ENCODE measurements around the gene NOVA1. TPM values are rescaled to one million over a fixed set of nuclear protein-coding genes. Genes with fewer than 3 reads are reported as not detected.

The NOVA1 gene
- total and polyA plus RNA-seq, 2 of the 4 experiments (the other 2 are of a cell fraction), result 0.90 to 3.0 TPM

DNA sequence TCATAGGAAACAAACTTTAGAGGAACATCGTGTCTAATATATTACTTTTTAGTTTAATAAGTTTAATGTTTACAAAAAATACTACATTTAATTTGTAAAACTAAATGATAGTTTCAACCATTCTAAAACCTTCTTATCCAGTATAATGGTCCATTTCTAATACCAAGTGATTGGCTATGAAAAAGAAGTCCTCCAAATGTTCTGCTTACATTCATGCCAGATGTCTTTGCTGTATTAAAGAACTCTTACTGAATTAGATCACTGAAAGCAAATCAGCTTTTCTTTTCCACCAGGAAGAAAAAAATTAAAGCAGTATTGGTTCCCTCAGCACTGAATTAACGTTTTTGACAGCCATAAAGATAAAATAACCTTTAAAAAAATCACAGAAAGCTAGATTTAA is 3.7 kb downstream of the NOVA1 start:
- H3K4me2 ChIP-seq (ENCODE audit: low read depth, low read length), result no peak overlapping the region
- no peak overlapping the region for H3K4ac ChIP-seq (ENCODE audit: low read depth, low read length)
- no peak overlapping the region for H3K23ac ChIP-seq (ENCODE audit: low read depth, low read length)
- DNase-seq, result no peak
- H3K18ac ChIP-seq (ENCODE audit: low read depth, low read length), result no peak overlapping the region
- H3K79me1 ChIP-seq (ENCODE audit: low read depth in 1 of 2, low read length in 2 of 2), result no peaks in the 10 kb centered on the region; a peak in 1 of 4 replicates
- H3K4me3 ChIP-seq (ENCODE audit: insufficient read depth, low read depth, low read length), result no peak overlapping the region
- H2AFZ ChIP-seq (replicated peaks; ENCODE audit: low read length, poor library complexity), result no peak overlapping the region
- ChIA-PET POLR2A (ENCODE audit: unreplicated experiment) (no interaction called here), CTCF (interaction anchor here (0.9 kb wide), 1 partner anchor 339 kb away, joined by 6 read pairs; no protein-coding TSS in a partner anchor)
- no peaks in the 10 kb centered on the region for H3K9me3 ChIP-seq (ENCODE audit: control insufficient read depth, insufficient read depth, low read length)
- H2BK120ac ChIP-seq (ENCODE audit: low read depth, low read length), result no peak overlapping the region
- peaks cover 7% of the 10 kb centered on the region for H3K27me3 ChIP-seq (ENCODE audit: control insufficient read depth, insufficient read depth, low read length)
- H2AK9ac ChIP-seq (replicated peaks; ENCODE audit: low read depth, low read length, poor library complexity), result no peak overlapping the region
- H4K20me1 ChIP-seq (ENCODE audit: insufficient read depth, low read length), result no peaks in the 10 kb centered on the region
- H2BK5ac ChIP-seq (ENCODE audit: low read depth, low read length, poor library complexity, severe bottlenecking), result no peak overlapping the region
- H4K5ac ChIP-seq (ENCODE audit: low read depth, low read length), result no peak overlapping the region
- TF ChIP-seq, protein P1, sequence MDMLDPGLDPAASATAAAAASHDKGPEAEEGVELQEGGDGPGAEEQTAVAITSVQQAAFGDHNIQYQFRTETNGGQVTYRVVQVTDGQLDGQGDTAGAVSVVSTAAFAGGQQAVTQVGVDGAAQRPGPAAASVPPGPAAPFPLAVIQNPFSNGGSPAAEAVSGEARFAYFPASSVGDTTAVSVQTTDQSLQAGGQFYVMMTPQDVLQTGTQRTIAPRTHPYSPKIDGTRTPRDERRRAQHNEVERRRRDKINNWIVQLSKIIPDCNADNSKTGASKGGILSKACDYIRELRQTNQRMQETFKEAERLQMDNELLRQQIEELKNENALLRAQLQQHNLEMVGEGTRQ (IDR thresholded peaks at IDR 0.05; ENCODE audit: low read depth, low read length), result no peak
- TF ChIP-seq FOS (IDR thresholded peaks at IDR 0.05; ENCODE audit: low read depth, low read length) (no peak), BHLHE40 (IDR thresholded peaks at IDR 0.05; ENCODE audit: low read depth, low read length) (no peak), RFX5 (IDR thresholded peaks at IDR 0.05; ENCODE audit: low read depth, low read length) (no peak), POLR2A (IDR thresholded peaks at IDR 0.05; ENCODE audit: low read depth, low read length) (no peak), NFE2L2 (IDR thresholded peaks at IDR 0.05; ENCODE audit: low read depth, low read length) (no peak), MAZ (IDR thresholded peaks at IDR 0.05; ENCODE audit: borderline replicate concordance, low read depth, low read length) (no peak), RCOR1 (IDR thresholded peaks at IDR 0.05; ENCODE audit: insufficient replicate concordance, low read length) (no peak), CEBPB (IDR thresholded peaks at IDR 0.05; ENCODE audit: low read depth, low read length) (no peak), SMC3 (IDR thresholded peaks at IDR 0.05; ENCODE audit: low read depth, low read length) (no peak), MAFK (IDR thresholded peaks at IDR 0.05; ENCODE audit: low read depth, low read length) (no peak), CHD1 (IDR thresholded peaks at IDR 0.05; ENCODE audit: low read depth, low read length) (no peak), MXI1 (IDR thresholded peaks at IDR 0.05; ENCODE audit: borderline replicate concordance, low read depth, low read length) (no peak), RAD21 (IDR thresholded peaks at IDR 0.05; ENCODE audit: low read length) (no peak)
- TF ChIP-seq, protein P2, sequence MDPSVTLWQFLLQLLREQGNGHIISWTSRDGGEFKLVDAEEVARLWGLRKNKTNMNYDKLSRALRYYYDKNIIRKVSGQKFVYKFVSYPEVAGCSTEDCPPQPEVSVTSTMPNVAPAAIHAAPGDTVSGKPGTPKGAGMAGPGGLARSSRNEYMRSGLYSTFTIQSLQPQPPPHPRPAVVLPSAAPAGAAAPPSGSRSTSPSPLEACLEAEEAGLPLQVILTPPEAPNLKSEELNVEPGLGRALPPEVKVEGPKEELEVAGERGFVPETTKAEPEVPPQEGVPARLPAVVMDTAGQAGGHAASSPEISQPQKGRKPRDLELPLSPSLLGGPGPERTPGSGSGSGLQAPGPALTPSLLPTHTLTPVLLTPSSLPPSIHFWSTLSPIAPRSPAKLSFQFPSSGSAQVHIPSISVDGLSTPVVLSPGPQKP (IDR thresholded peaks at IDR 0.05; ENCODE audit: borderline replicate concordance, low read depth, low read length), result no peak
- TF ChIP-seq, protein P3, sequence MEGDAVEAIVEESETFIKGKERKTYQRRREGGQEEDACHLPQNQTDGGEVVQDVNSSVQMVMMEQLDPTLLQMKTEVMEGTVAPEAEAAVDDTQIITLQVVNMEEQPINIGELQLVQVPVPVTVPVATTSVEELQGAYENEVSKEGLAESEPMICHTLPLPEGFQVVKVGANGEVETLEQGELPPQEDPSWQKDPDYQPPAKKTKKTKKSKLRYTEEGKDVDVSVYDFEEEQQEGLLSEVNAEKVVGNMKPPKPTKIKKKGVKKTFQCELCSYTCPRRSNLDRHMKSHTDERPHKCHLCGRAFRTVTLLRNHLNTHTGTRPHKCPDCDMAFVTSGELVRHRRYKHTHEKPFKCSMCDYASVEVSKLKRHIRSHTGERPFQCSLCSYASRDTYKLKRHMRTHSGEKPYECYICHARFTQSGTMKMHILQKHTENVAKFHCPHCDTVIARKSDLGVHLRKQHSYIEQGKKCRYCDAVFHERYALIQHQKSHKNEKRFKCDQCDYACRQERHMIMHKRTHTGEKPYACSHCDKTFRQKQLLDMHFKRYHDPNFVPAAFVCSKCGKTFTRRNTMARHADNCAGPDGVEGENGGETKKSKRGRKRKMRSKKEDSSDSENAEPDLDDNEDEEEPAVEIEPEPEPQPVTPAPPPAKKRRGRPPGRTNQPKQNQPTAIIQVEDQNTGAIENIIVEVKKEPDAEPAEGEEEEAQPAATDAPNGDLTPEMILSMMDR (conservative IDR thresholded peaks at IDR 0.05; ENCODE audit: low read depth, low read length), result no peak
- H3K9ac ChIP-seq (ENCODE audit: low read depth, low read length), result no peak overlapping the region
- H3K9me1 ChIP-seq (ENCODE audit: insufficient read depth, low read length), result no peaks in the 10 kb centered on the region
- dilution Hi-C loops (cut with HindIII; ENCODE audit: low sequenced_read_pairs, unreplicated experiment) (no loop called here), intact Hi-C loops (cut with micrococcal nuclease) (loop anchor here (10.0 kb wide), 1 partner anchor 309 kb away; no protein-coding TSS in a partner anchor), in situ Hi-C loops (cut with MboI; ENCODE audit: low sequenced_read_pairs) (no loop called here)
- H2BK15ac ChIP-seq (ENCODE audit: low read depth, low read length), result no peak overlapping the region
- no TSS peak for BruUV-seq (replicated peaks)
- no peak overlapping the region for H3K14ac ChIP-seq (replicated peaks; ENCODE audit: low read depth, low read length)
- no peak overlapping the region for H4K8ac ChIP-seq (ENCODE audit: low read depth in 2 of 2, low read length in 2 of 2)
- H3K56ac ChIP-seq (ENCODE audit: extremely low read depth, insufficient read depth, low read length), result no peak overlapping the region
- H3K27ac ChIP-seq (ENCODE audit: insufficient read depth, low read length), result no peak overlapping the region
- no peak overlapping the region for H4K91ac ChIP-seq (ENCODE audit: insufficient read depth, low read depth, low read length)
- H3K4me1 ChIP-seq (ENCODE audit: control insufficient read depth, insufficient read depth, low read length), result no peaks in the 10 kb centered on the region
- H2AK5ac ChIP-seq (ENCODE audit: low read depth, low read length), result no peak overlapping the region
- H3K36me3 ChIP-seq (ENCODE audit: control insufficient read depth, insufficient read depth, low read length), result no peaks in the 10 kb centered on the region
- no CpG with 5 or more reads among the region's 2 CpGs for WGBS, 2 experiments (ENCODE audit: extremely low coverage in 2 of 2, insufficient read length in 1 of 2)
- no peak for ATAC-seq (ENCODE audit: low read depth)
- H2BK20ac ChIP-seq (ENCODE audit: low read depth, low read length), result no peak overlapping the region
